ENCODE measurements around the gene LINGO3.

LINGO3 gene

GRCh38 chr19:2345076-2345475, 37.1 kb upstream of the LINGO3 start:
- H3K36me3 ChIP-seq: peaks cover 6 to 76% (median 54%) of the 10 kb centered on the region in 3 donors

GRCh38 chr19:2344381-2344870, 36.5 kb upstream of the LINGO3 start:
- no peak overlapping the region for H3K4me3 ChIP-seq
- no peaks in the 10 kb centered on the region for H3K27me3 ChIP-seq
- H3K36me3 ChIP-seq: peaks cover 6 to 76% (median 61%) of the 10 kb centered on the region in 3 donors
- no peak for DNase-seq
- no peak overlapping the region for H3K27ac ChIP-seq
- no peak for TF ChIP-seq CTCF (IDR thresholded peaks at IDR 0.05)
- intact Hi-C loops (cut with DNase I; ENCODE audit: low total_unique reads): no loop called here
- no peaks in the 10 kb centered on the region for H3K4me1 ChIP-seq
- H3K9me3 ChIP-seq: no peaks in the 10 kb centered on the region

More at GRCh38 chr19:2345076-2345475, 37.1 kb upstream of the LINGO3 start:
- Histone ChIP-seq H3K9me3 (no peaks in the 10 kb centered on the region), H3K4me3 (no peak overlapping the region), H3K27me3 (no peaks in the 10 kb centered on the region), H3K27ac (no peak overlapping the region), H3K4me1 (no peaks in the 10 kb centered on the region)
- no peak for DNase-seq
- no peak for TF ChIP-seq CTCF (IDR thresholded peaks at IDR 0.05)
- intact Hi-C loops (cut with DNase I; ENCODE audit: low total_unique reads): no loop called here

GRCh38 chr19:2343289-2343982, 35.5 kb upstream of the LINGO3 start:
- Histone ChIP-seq H3K27ac (no peak overlapping the region), H3K27me3 (no peaks in the 10 kb centered on the region), H3K4me1 (no peaks in the 10 kb centered on the region), H3K36me3 (peaks cover under 1 to 80% (median 61%) of the 10 kb centered on the region in 3 donors), H3K4me3 (no peak overlapping the region), H3K9me3 (no peaks in the 10 kb centered on the region)
- intact Hi-C loops (cut with DNase I; ENCODE audit: low total_unique reads): no loop called here
- TF ChIP-seq CTCF (IDR thresholded peaks at IDR 0.05): no peak
- no peak for DNase-seq

GRCh38 chr19:2342656-2343288, 34.8 kb upstream of the LINGO3 start:
- Histone ChIP-seq H3K4me3 (no peak overlapping the region), H3K27me3 (no peaks in the 10 kb centered on the region), H3K27ac (no peak overlapping the region), H3K9me3 (no peaks in the 10 kb centered on the region), H3K36me3 (peaks cover 0 to 79% (median 60%) of the 10 kb centered on the region in 3 donors), H3K4me1 (no peaks in the 10 kb centered on the region)
- TF ChIP-seq CTCF (IDR thresholded peaks at IDR 0.05): no peak
- DNase-seq: no peak
- intact Hi-C loops (cut with DNase I; ENCODE audit: low total_unique reads): no loop called here

GRCh38 chr19:2341982-2342381, 34.0 kb upstream of the LINGO3 start:
- Histone ChIP-seq H3K27ac (no peak overlapping the region), H3K4me3 (no peak overlapping the region), H3K9me3 (no peaks in the 10 kb centered on the region), H3K4me1 (no peaks in the 10 kb centered on the region), H3K27me3 (no peaks in the 10 kb centered on the region), H3K36me3 (peaks cover 0 to 85% (median 60%) of the 10 kb centered on the region in 3 donors)
- TF ChIP-seq CTCF (IDR thresholded peaks at IDR 0.05): no peak
- intact Hi-C loops (cut with DNase I; ENCODE audit: low total_unique reads): no loop called here
- DNase-seq: no peak
